Mononuclear cell (primary cell): ENCODE measurements around the gene THOC5. TPM values are rescaled to one million over a fixed set of nuclear protein-coding genes. Genes with fewer than 3 reads are reported as not detected.
"Not testable (repeated sequence)": the region's sequence is repeated elsewhere in the genome, so short reads cannot be mapped to it uniquely, and the experiment has no call there.

Source experiments
- H3K27me3 ChIP-seq: 2 replicates; pipeline ENCODE4 v1.6.0; 2011; ENCODE audit warnings: low read length, control low read depth; ENCODE audit not compliant: insufficient read depth
- H3K4me1 ChIP-seq: 2 replicates; pipeline ENCODE4 v1.5.1; 2011; ENCODE audit warnings: mild to moderate bottlenecking, low read length, control low read depth; ENCODE audit not compliant: insufficient read depth
- H3K4me3 ChIP-seq: 2 replicates; pipeline ENCODE4 v1.5.1; 2011; ENCODE audit warnings: mild to moderate bottlenecking, low read length, moderate library complexity
- H3K9me3 ChIP-seq: 2 replicates; pipeline ENCODE4 v1.5.1; 2011; ENCODE audit warnings: low read depth, mild to moderate bottlenecking, control low read depth, low read length
- total RNA-seq: library from RNA; depleted of rRNA; stranded (reverse); fragments of >200 nt; gene quantifications from one replicate; pipeline ENCODE4 v1.2.3, GENCODE V29; 2012

The THOC5 gene
- total RNA-seq, 1 donor: 27.9 TPM

DNA sequence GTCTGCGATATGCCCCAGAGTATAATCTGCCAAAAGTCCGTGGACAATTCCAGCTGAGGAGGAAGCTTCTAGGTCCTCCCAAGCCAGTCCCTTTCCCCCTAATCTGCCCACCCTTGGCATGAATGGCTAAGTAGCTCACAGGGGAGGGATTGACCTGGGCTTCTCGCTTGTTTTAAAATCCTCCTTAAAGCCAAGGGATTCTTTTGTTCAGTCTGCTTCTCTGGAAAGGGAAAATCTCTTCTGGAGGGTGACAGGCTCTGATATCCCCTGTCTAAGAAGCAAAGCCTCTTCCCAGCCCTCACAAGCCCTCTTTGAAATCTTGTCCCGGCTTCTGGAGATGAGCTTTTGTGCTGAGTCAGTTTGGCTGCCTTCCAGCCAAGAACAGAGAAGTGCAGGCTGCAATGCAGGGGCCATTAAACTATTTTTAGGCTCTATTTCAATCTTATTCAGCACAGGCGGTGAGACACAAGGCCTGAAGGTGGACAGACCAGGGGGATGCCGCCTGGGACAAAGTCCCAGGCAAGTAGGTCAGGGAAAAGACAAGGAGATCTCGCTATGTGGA is 49.7 kb downstream of the THOC5 start:
- Histone ChIP-seq H3K4me1 (peaks cover 5% of the 10 kb centered on the region), H3K27me3 (no peaks in the 10 kb centered on the region), H3K9me3 (no peaks in the 10 kb centered on the region), H3K4me3 (no peak overlapping the region)

DNA sequence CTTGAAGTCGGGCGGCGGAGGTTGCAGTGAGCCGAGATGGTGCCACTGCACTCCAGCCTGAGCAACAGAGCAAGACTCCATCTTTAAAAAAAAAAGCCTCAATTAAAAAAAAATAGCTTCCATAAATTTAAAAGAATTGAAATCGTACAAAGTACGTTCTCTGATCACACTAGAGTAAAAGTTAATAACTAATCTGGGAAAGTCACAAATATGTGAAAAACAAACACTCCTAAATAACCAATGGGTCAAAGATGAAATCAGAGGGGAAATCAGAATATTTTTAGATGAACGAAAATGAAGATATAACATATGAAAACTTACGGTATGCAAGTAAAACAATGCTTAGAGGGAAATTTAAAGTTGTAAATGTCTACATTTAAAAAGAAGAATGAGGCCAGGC is 53.7 kb downstream of the THOC5 start:
- Histone ChIP-seq H3K4me1 (peaks cover 5% of the 10 kb centered on the region), H3K4me3 (no peak overlapping the region), H3K27me3 (no peaks in the 10 kb centered on the region), H3K9me3 (no peaks in the 10 kb centered on the region)

DNA sequence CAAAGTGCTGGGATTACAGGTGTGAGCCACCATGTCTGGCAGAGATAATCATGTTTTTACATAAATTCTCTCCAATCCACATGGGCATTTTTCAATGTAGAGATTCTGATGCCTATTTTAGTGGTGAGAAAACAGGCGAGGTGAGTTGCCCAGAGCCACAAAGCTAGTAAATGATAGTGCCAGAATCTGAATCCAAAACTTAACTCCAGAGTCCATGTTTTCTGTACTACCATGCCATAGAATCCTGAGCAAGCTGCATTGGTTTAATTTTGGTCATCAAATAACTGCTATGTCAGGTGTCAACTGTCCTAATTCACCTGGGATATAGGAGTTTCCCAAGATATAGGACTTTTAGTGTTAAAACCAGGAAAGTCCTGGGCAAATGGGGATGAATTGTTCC is 59.9 kb downstream of the THOC5 start:
- no peaks in the 10 kb centered on the region for H3K9me3 ChIP-seq
- H3K4me3 ChIP-seq: no peak overlapping the region
- H3K27me3 ChIP-seq: no peaks in the 10 kb centered on the region
- H3K4me1 ChIP-seq: peaks cover 14% of the 10 kb centered on the region

DNA sequence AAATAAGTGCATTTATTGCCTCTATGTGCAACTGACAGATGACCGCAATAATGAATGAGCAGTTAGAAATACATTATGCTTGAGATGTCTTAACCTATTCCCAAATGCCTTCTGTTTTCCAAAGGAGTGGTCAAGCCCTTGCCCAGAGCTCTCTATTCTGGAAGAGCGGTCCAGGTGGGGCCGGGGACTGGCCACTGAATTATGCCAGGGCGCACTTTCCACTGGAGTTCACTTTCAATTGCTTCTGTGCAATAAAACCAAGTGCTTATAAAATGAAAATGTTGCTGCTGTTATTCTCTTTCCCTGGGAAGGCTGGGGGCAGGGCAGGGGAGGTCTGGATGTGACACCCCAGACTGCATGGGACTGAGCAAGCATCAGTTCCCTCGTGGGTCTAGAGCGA is 62.5 kb downstream of the THOC5 start:
- Histone ChIP-seq H3K9me3 (no peaks in the 10 kb centered on the region), H3K4me1 (peaks cover 17% of the 10 kb centered on the region), H3K4me3 (no peak overlapping the region), H3K27me3 (no peaks in the 10 kb centered on the region)

DNA sequence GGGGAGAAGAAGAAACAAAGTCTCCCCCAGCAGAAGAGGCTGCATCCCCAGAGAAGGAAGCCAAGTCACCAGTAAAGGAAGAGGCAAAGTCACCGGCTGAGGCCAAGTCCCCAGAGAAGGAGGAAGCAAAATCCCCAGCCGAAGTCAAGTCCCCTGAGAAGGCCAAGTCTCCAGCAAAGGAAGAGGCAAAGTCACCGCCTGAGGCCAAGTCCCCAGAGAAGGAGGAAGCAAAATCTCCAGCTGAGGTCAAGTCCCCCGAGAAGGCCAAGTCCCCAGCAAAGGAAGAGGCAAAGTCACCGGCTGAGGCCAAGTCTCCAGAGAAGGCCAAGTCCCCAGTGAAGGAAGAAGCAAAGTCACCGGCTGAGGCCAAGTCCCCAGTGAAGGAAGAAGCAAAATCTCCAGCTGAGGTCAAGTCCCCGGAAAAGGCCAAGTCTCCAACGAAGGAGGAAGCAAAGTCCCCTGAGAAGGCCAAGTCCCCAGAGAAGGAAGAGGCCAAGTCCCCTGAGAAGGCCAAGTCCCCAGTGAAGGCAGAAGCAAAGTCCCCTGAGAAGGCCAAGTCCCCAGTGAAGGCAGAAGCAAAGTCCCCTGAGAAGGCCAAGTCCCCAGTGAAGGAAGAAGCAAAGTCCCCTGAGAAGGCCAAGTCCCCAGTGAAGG is 64.3 kb downstream of the THOC5 start:
- H3K4me3 ChIP-seq, H3K27me3 ChIP-seq, H3K9me3 ChIP-seq: not testable (repeated sequence)
- peaks cover 17% of the 10 kb centered on the region for H3K4me1 ChIP-seq

DNA sequence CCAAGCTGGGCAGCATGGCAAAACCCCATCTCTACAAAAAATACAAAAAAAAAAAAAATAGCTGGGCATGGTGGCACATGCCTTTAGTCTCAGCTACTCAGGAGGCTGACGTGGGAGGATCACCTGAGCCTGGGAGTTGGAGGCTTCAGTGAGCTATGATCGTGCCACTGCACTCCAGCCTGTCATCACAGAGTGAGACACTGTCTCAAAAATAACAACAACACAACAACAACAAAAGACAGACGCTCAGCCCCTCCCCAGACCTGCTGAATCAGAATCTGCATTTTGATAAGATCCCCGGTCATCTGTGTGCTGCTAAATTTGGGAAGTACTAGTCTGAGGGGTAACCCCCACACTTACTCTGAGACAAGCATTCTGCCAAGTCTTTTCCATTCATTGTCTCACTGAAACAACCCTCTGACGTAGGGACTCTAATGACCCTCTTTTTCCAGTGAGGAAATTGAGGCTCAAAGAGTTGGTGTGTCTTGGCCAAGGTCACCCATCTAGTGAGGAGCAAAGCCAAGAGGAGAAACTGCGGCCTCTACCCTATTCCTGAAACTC is 66.1 kb downstream of the THOC5 start:
- no peaks in the 10 kb centered on the region for H3K9me3 ChIP-seq

DNA sequence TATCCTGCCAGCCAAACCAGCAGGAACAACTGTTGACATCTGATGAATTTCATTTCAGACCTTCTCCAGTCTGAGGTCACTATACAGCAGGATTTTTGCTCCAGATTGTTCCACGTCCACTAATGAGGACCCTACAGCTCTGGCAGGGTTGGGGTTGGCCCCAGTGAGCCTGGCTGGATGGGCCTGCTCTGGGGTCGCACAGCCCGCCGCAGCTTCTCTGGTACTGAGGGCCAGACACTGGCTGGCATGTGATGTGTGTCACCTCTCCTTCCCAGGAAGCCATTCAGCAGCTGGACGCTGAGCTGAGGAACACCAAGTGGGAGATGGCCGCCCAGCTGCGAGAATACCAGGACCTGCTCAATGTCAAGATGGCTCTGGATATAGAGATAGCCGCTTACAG is 68.1 kb downstream of the THOC5 start:
- no peak overlapping the region for H3K4me3 ChIP-seq
- H3K9me3 ChIP-seq: no peaks in the 10 kb centered on the region
- peaks cover 14% of the 10 kb centered on the region for H3K27me3 ChIP-seq
- peaks cover 28% of the 10 kb centered on the region for H3K4me1 ChIP-seq

More for the DNA sequence above, 66.1 kb downstream of the THOC5 start:
- Histone ChIP-seq H3K27me3 (no peaks in the 10 kb centered on the region), H3K4me3 (no peak overlapping the region), H3K4me1 (peaks cover 17% of the 10 kb centered on the region)

DNA sequence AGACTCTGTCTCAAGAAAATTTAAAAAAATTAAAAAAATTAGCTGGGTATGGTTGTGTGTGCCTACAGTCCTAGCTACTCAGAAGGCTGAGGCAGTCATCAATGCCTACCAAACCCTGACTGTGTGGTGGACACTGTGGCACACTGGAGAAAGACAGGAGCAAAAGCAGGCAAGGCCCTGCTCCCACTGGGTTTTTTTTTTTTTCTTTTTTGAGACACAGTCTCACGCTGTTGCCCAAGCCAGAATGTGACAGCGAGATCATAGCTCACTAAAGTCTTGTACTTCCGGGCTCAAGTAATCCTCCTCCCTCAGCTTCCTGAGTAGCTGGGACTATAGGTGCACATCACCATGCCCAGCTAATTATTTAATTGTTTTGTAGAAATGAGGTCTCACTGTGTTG is 68.9 kb downstream of the THOC5 start:
- Histone ChIP-seq H3K27me3 (peaks cover 22% of the 10 kb centered on the region), H3K9me3 (no peaks in the 10 kb centered on the region), H3K4me1 (peaks cover 26% of the 10 kb centered on the region), H3K4me3 (no peak overlapping the region)

DNA sequence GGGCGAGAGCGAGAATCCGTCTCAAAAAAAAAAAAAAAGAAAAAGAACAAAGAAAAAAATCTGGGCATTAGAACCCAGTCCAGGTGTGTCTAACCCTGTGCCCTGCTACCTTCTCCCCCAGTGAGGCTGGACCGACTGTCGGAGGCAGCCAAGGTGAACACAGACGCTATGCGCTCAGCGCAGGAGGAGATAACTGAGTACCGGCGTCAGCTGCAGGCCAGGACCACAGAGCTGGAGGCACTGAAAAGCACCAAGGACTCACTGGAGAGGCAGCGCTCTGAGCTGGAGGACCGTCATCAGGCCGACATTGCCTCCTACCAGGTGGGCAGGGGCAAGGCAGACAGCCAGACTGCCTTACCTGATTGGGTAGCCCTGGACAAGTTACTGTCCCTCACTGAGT is 70.3 kb downstream of the THOC5 start:
- Histone ChIP-seq H3K4me1 (peaks cover 17% of the 10 kb centered on the region), H3K27me3 (peaks cover 36% of the 10 kb centered on the region), H3K4me3 (no peak overlapping the region), H3K9me3 (no peaks in the 10 kb centered on the region)

DNA sequence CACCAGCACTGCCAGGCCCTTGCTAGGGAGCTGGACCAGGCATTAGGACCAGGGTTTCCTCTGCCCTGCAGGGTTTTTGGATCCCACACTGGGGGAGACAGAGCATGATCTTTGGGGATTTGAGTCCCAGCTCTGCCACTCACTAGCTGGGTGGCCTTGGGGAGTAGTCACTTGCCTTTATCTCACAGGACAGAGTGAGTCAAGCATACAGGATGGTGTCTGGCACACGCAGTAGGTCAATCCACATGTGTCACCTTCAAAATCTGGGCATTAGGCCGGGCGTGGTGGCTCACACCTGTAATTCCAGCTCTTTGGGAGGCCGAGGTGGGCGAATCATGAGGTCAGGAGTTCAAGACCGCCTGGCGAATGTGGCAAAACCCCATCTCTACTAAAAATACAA is 70.8 kb downstream of the THOC5 start:
- H3K4me1 ChIP-seq: peaks cover 17% of the 10 kb centered on the region
- no peaks in the 10 kb centered on the region for H3K9me3 ChIP-seq
- H3K27me3 ChIP-seq: peaks cover 42% of the 10 kb centered on the region
- H3K4me3 ChIP-seq: no peak overlapping the region

DNA sequence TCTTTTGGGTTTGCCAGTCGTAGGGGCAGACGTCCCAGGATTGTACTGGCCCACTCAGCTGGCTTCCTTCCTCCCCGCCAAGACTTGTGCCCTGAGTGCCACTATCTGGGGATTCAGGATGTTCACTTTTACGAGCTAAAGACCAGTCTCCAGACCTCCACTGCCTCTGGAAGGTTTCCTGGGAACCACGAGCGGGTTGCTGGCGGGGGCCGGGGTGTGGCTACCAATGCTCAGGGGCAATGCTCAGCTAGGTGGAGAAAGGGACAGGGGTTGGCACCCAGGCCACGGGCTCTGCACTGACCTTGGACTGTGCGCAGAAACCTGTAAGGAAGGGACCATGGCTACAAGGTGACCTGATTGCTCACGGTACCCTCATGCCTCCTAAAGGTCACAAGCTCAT is 71.3 kb downstream of the THOC5 start:
- Histone ChIP-seq H3K9me3 (no peaks in the 10 kb centered on the region), H3K4me1 (peaks cover 17% of the 10 kb centered on the region), H3K4me3 (no peak overlapping the region), H3K27me3 (peaks cover 46% of the 10 kb centered on the region)

DNA sequence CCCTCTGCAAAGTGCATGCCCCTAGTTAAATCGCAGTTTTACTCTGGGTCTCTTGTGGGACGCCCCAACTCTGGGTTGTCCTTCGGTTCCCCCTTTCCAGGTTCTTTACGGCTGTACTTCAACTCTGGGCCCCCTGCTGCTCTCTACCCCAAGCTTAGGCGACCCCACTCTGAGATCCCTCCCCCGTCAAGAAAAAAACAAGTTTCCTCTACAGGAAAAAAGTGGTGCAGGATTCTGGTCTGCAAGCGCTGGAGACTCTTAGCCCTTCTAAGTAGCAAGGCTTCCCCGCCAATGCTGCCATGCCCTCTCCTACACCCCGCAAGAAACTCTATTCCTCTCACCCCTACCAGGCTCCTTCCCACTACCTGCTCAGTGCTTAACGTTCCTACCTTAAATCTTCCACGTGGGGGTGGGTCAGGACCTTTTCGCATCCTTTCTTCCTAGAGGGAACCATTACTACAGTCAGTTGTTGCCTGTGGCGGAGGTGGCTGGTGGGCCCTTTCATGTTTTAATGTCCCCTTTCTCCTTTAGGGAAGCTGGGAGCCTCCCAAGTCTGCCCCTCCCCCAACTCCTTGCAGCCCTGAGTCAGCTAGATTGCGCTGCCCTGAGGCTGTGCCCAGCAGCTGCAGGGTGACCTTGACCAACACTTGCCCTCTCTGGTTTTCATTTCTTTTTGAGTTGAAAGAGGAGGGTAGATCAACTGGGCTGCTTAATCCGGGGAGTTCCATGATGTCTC is 72.1 kb downstream of the THOC5 start:
- Histone ChIP-seq H3K4me3 (no peak overlapping the region), H3K27me3 (peaks cover 46% of the 10 kb centered on the region), H3K4me1 (peaks cover 17% of the 10 kb centered on the region), H3K9me3 (no peaks in the 10 kb centered on the region)

DNA sequence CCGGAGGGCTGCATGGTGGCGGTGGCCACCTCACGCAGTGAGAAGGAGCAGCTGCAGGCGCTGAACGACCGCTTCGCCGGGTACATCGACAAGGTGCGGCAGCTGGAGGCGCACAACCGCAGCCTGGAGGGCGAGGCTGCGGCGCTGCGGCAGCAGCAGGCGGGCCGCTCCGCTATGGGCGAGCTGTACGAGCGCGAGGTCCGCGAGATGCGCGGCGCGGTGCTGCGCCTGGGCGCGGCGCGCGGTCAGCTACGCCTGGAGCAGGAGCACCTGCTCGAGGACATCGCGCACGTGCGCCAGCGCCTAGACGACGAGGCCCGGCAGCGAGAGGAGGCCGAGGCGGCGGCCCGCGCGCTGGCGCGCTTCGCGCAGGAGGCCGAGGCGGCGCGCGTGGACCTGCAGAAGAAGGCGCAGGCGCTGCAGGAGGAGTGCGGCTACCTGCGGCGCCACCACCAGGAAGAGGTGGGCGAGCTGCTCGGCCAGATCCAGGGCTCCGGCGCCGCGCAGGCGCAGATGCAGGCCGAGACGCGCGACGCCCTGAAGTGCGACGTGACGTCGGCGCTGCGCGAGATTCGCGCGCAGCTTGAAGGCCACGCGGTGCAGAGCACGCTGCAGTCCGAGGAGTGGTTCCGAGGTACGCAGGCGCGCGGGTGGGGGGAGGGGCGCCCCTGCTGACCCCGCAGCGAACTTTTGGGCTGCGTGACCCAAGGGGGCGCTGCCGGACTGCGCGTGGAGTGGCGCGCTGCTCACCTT is 72.9 kb downstream of the THOC5 start:
- Histone ChIP-seq H3K9me3 (no peaks in the 10 kb centered on the region), H3K4me3 (no peak overlapping the region), H3K4me1 (peaks cover 17% of the 10 kb centered on the region), H3K27me3 (peaks cover 46% of the 10 kb centered on the region)

DNA sequence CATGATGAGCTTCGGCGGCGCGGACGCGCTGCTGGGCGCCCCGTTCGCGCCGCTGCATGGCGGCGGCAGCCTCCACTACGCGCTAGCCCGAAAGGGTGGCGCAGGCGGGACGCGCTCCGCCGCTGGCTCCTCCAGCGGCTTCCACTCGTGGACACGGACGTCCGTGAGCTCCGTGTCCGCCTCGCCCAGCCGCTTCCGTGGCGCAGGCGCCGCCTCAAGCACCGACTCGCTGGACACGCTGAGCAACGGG is 73.4 kb downstream of the THOC5 start:
- Histone ChIP-seq H3K4me3 (no peak overlapping the region), H3K4me1 (peaks cover 17% of the 10 kb centered on the region), H3K9me3 (no peaks in the 10 kb centered on the region), H3K27me3 (peaks cover 46% of the 10 kb centered on the region)
